Caco-2 (cell line): ENCODE data around the gene POLD2. TPM values are rescaled to one million over a fixed set of nuclear protein-coding genes. Genes with fewer than 3 reads are reported as not detected.
A peak's percentile ranks its signal among the peaks of the same experiment; 100 is the strongest.

ENCODE experiments used
- BruUV-seq: library from RNA; stranded (reverse); fragments of 400-500 nt; replicated peaks from 2 replicates; lab custom pipeline; 2021; lab: Mats Ljungman, UMichigan
- CTCF ChIA-PET: fragments of 300-600 bp; sonication (Branson Sonifier 250); formaldehyde crosslinking; loops from one replicate; lab custom pipeline; 2022; ENCODE audit warnings: antibody characterized with exemption; lab: Charles Lee
- POLR2A ChIA-PET: fragments of 300-600 bp; sonication (Branson Sonifier 250); formaldehyde crosslinking; loops from one replicate; lab custom pipeline; 2022; ENCODE audit warnings: antibody characterized with exemption; lab: Charles Lee
- DNase-seq, 2 experiments: peaks; one replicate each; pipeline versions ENCODE4 v3.0.0 to v3.0.0-alpha.2; 2020 to 2022
- H3K27me3 ChIP-seq: replicated peaks from 2 replicates; pipeline ENCODE4 v1.6.0; 2011; ENCODE audit warnings: low read length; ENCODE audit not compliant: control insufficient read depth, insufficient read depth
- H3K36me3 ChIP-seq: 2 replicates; pipeline ENCODE4 v1.5.1; 2011; ENCODE audit warnings: low read length; ENCODE audit not compliant: control insufficient read depth, insufficient read depth
- H3K4me1 ChIP-seq: fragments of 250-450 bp; sonication (Bioruptor Pico); 2 replicates; pipeline ENCODE4 v1.5.1; 2020; ENCODE audit warnings: mild to moderate bottlenecking
- H3K4me3 ChIP-seq: 2 replicates; pipeline ENCODE4 v1.5.1; 2011; ENCODE audit warnings: low read depth, mild to moderate bottlenecking, control low read depth, low read length
- H3K9me3 ChIP-seq: fragments of 250-450 bp; sonication (Bioruptor Pico); 2 replicates; pipeline ENCODE4 v1.5.1; 2020; ENCODE audit warnings: mild to moderate bottlenecking, moderate library complexity
- H3K27ac Mint-ChIP-seq: one replicate; pipeline ENCODE4 v1.8.0; 2022; ENCODE audit warnings: mixed read lengths; ENCODE audit not compliant: unreplicated experiment
- H3K27me3 Mint-ChIP-seq: one replicate; pipeline ENCODE4 v1.8.0; 2022; ENCODE audit warnings: mixed read lengths; ENCODE audit not compliant: insufficient read depth, unreplicated experiment
- H3K36me3 Mint-ChIP-seq: one replicate; pipeline ENCODE4 v1.8.0; 2022; ENCODE audit warnings: mild to moderate bottlenecking, mixed read lengths; ENCODE audit not compliant: insufficient read depth, unreplicated experiment
- H3K4me1 Mint-ChIP-seq: one replicate; pipeline ENCODE4 v1.8.0; 2022; ENCODE audit warnings: low read depth, mixed read lengths; ENCODE audit not compliant: unreplicated experiment
- H3K4me3 Mint-ChIP-seq: one replicate; pipeline ENCODE4 v1.8.0; 2022; ENCODE audit warnings: mild to moderate bottlenecking, moderate library complexity, mixed read lengths; ENCODE audit not compliant: unreplicated experiment
- H3K9me3 Mint-ChIP-seq: one replicate; pipeline ENCODE4 v1.8.0; 2022; ENCODE audit warnings: mixed read lengths; ENCODE audit not compliant: unreplicated experiment
- intact Hi-C: fragments of 100-400 bp; cut with micrococcal nuclease; formaldehyde crosslinking; loops from one replicate; pipeline ENCODE4 v1.10.0; 2022; ENCODE audit not compliant: unreplicated experiment
- total RNA-seq: library from RNA; stranded (reverse); gene quantifications from 2 replicates; pipeline ENCODE4 v1.2.3, GENCODE V29; 2022
- TF ChIP-seq, protein P1 (sequence below), 2 experiments: fragments of 200-600 bp in 1 of 2; IDR thresholded peaks; 1 replicate in 1 of 2; 2 replicates in 1 of 2; pipeline versions ENCODE4 v1.5.1 to v1.8.0; 2011 to 2022; ENCODE audit warnings: antibody characterized with exemption in 1 of 2, control low read depth in 1 of 2, inconsistent platforms in 1 of 2, low read depth in 1 of 2, low read length in 1 of 2, mild to moderate bottlenecking in 1 of 2, moderate library complexity in 1 of 2; ENCODE audit not compliant: insufficient read depth in 1 of 2, severe bottlenecking in 1 of 2, unreplicated experiment in 1 of 2

POLD2 gene
- total RNA-seq, 1 experiment from 2014 or later, result 140 TPM

DNA sequence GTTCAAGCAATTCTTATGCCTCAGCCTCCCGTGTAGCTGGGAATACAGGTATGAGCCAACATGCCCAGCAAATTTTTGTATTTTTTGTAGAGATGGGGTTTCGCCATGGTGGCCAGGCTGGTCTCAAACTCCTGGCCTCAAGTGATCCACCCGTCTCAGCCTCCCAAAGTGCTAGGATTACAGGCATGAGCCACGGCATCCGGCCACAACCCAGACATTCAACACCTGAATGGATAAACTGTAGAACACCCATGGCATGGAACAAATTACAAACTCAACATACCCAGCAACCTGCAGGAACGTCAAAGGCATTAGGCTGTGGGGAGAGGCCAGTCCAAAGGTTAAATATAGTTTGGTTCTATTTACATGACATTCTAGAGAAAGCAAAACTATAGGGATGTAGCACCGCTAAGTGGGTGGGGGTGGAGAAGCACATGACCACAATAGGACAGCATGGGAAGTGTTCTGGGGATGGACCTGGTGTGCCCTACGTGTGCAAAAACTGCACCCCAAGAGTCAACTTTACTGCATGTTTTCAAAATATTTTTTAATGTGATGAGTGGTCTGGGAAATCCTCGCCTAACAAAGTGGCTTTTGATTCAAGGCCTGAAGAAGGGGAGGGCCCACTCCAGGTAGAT lies 51.5 kb downstream of the POLD2 start:
- peak in 1 of 2 experiments; percentile 51 for DNase-seq
- Histone ChIP-seq H3K9me3 (no peaks in the 10 kb centered on the region), H3K36me3 (no peaks in the 10 kb centered on the region; the same call in 1 of the 2 replicates), H3K4me3 (no peak overlapping the region), H3K4me1 (peaks cover 16% of the 10 kb centered on the region), H3K27me3 (no peaks in the 10 kb centered on the region)
- Mint-ChIP-seq H3K27me3 (peaks cover 2% of the 10 kb centered on the region), H3K4me1 (peaks cover 11% of the 10 kb centered on the region), H3K27ac (peak overlapping the region; percentile 70), H3K4me3 (no peak overlapping the region), H3K9me3 (no peaks in the 10 kb centered on the region), H3K36me3 (peaks cover 57% of the 10 kb centered on the region)
- ChIA-PET POLR2A (no interaction called here), CTCF (interaction anchor here (1.0 to 1.2 kb wide), 2 partner anchors 28 to 41 kb away, joined by 3 to 4 read pairs; partner anchors contain the start of gene DBNL)
- intact Hi-C loops, result no loop called here
- TF ChIP-seq, protein P1, sequence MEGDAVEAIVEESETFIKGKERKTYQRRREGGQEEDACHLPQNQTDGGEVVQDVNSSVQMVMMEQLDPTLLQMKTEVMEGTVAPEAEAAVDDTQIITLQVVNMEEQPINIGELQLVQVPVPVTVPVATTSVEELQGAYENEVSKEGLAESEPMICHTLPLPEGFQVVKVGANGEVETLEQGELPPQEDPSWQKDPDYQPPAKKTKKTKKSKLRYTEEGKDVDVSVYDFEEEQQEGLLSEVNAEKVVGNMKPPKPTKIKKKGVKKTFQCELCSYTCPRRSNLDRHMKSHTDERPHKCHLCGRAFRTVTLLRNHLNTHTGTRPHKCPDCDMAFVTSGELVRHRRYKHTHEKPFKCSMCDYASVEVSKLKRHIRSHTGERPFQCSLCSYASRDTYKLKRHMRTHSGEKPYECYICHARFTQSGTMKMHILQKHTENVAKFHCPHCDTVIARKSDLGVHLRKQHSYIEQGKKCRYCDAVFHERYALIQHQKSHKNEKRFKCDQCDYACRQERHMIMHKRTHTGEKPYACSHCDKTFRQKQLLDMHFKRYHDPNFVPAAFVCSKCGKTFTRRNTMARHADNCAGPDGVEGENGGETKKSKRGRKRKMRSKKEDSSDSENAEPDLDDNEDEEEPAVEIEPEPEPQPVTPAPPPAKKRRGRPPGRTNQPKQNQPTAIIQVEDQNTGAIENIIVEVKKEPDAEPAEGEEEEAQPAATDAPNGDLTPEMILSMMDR (IDR thresholded peaks at IDR 0.05; ENCODE audit: insufficient read depth in 1 of 2, low read depth in 1 of 2, low read length in 1 of 2, severe bottlenecking in 1 of 2, unreplicated experiment in 1 of 2), result no peak
- no TSS peak for BruUV-seq

DNA sequence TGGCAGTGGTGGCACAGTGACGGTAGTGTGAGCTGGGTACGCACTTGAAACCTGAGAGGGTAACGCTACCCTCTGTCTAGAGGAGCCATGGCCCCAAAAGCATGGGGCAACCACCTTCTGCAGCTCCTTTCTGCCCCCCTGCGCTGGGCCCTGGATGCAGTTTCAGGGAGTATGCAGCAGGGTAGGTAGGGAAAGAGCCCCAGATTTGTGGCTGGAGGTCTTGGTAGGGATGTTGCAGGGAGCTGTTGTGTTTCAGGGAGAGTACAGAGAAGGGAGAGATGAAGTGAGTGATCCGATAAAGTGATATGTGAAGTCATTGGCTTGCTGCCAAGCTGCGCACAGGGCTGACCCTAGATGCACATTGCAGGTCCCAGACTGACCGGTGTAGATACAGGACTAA lies 55.3 kb downstream of the POLD2 start:
- H3K27me3 ChIP-seq, result no peaks in the 10 kb centered on the region
- intact Hi-C loops, result no loop called here
- BruUV-seq, result no TSS peak
- TF ChIP-seq, protein P1 (IDR thresholded peaks at IDR 0.05; ENCODE audit: insufficient read depth in 1 of 2, low read depth in 1 of 2, low read length in 1 of 2, severe bottlenecking in 1 of 2, unreplicated experiment in 1 of 2), result no peak
- peaks cover 16% of the 10 kb centered on the region for H3K4me1 ChIP-seq
- H3K36me3 ChIP-seq, result no peaks in the 10 kb centered on the region
- DNase-seq, result no peak
- H3K9me3 ChIP-seq, result no peaks in the 10 kb centered on the region
- ChIA-PET POLR2A (interaction anchor here (0.5 kb wide), 1 partner anchor 932 kb away, joined by 3 read pairs; the partner anchor contains the start of gene CCM2), CTCF (no interaction called here)
- Mint-ChIP-seq H3K36me3 (peaks cover 67% of the 10 kb centered on the region), H3K27me3 (peaks cover 3% of the 10 kb centered on the region), H3K4me1 (peaks cover 14% of the 10 kb centered on the region), H3K27ac (peak overlapping the region; percentile 2), H3K4me3 (no peak overlapping the region), H3K9me3 (no peaks in the 10 kb centered on the region)
- H3K4me3 ChIP-seq, result no peak overlapping the region

DNA sequence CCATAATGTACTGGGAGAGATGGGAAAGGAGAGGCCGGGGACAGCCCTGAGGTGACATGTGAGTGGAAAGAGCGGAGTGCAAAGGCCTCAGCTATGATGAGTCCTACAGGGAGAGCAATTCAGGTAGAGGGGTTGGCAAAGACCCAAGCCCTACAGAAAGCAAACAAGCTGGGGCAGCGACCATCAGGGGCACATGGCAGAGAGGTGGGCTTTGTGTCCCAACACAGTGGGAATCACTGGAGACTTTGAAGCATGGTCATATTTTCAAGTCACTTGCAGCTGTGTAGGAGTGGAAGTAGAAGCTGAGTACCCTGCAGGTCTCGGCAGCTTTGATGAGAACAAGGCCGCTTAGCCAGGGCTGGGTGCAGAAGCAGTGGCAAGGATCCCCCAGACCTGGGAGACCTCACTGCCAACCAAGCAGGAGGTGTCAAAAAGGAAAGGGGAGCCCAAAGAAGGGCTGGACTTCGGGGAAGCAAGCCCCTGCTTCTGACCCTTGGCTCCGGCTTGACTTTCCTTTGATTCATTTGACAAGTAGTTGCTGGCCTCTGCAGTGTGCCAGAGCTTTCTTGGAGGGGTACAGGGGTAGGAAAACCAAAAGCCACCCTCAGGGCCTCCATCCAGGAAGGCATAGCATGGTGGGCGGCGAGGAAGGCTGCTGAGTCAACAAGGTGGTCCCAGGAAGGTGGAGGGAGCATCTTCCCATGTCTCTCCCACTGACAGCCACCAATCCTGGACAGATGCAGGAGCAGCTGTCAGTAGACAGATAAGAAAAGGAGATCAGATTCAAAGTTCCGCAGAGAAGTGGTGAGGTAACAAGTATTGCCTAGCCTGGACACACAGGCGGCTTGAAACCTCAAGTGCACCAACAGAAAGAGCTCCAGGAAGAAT lies 56.0 kb downstream of the POLD2 start:
- TF ChIP-seq, protein P1 (IDR thresholded peaks at IDR 0.05; ENCODE audit: insufficient read depth in 1 of 2, low read depth in 1 of 2, low read length in 1 of 2, severe bottlenecking in 1 of 2, unreplicated experiment in 1 of 2), result no peak
- Mint-ChIP-seq H3K9me3 (no peaks in the 10 kb centered on the region), H3K27me3 (peaks cover 3% of the 10 kb centered on the region), H3K27ac (peak overlapping the region; percentile 37), H3K4me3 (peak overlapping the region; percentile 56), H3K4me1 (peaks cover 12% of the 10 kb centered on the region), H3K36me3 (peaks cover 67% of the 10 kb centered on the region)
- intact Hi-C loops, result no loop called here
- DNase-seq, result no peak
- no peaks in the 10 kb centered on the region for H3K9me3 ChIP-seq
- H3K4me1 ChIP-seq, result peaks cover 13% of the 10 kb centered on the region
- ChIA-PET CTCF (no interaction called here), POLR2A (interaction anchor here (0.5 kb wide), 1 partner anchor 932 kb away, joined by 3 read pairs; the partner anchor contains the start of gene CCM2)
- no peaks in the 10 kb centered on the region for H3K36me3 ChIP-seq
- H3K4me3 ChIP-seq, result no peak overlapping the region
- no TSS peak for BruUV-seq
- no peaks in the 10 kb centered on the region for H3K27me3 ChIP-seq
